ENCODE measurements around the gene FYTTD1.

FYTTD1 gene

GRCh38 chr3:197746801-197747237 lies 2.9 kb upstream of the FYTTD1 start:
- no peak for DNase-seq (ENCODE audit: extremely low read depth, insufficient read length)
- Histone ChIP-seq H3K27me3 (replicated peaks; ENCODE audit: control insufficient read depth, insufficient read depth, low read length) (no peaks in the 10 kb centered on the region), H3K36me3 (ENCODE audit: control insufficient read depth, insufficient read depth, low read length) (no peaks in the 10 kb centered on the region), H3K4me3 (replicated peaks; ENCODE audit: low read depth, low read length) (no peak overlapping the region)
- TF ChIP-seq, protein P1, sequence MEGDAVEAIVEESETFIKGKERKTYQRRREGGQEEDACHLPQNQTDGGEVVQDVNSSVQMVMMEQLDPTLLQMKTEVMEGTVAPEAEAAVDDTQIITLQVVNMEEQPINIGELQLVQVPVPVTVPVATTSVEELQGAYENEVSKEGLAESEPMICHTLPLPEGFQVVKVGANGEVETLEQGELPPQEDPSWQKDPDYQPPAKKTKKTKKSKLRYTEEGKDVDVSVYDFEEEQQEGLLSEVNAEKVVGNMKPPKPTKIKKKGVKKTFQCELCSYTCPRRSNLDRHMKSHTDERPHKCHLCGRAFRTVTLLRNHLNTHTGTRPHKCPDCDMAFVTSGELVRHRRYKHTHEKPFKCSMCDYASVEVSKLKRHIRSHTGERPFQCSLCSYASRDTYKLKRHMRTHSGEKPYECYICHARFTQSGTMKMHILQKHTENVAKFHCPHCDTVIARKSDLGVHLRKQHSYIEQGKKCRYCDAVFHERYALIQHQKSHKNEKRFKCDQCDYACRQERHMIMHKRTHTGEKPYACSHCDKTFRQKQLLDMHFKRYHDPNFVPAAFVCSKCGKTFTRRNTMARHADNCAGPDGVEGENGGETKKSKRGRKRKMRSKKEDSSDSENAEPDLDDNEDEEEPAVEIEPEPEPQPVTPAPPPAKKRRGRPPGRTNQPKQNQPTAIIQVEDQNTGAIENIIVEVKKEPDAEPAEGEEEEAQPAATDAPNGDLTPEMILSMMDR (IDR thresholded peaks at IDR 0.05; ENCODE audit: insufficient read depth, low read length, poor library complexity, severe bottlenecking), result no peak

GRCh38 chr3:197748597-197749314 lies 927 bp upstream of the FYTTD1 start:
- peak overlapping the region; percentile 89 for H3K4me3 ChIP-seq (replicated peaks; ENCODE audit: low read depth, low read length)
- no peak for DNase-seq (ENCODE audit: extremely low read depth, insufficient read length)
- H3K27me3 ChIP-seq (replicated peaks; ENCODE audit: control insufficient read depth, insufficient read depth, low read length), result no peaks in the 10 kb centered on the region
- TF ChIP-seq, protein P1 (IDR thresholded peaks at IDR 0.05; ENCODE audit: insufficient read depth, low read length, poor library complexity, severe bottlenecking), result no peak
- H3K36me3 ChIP-seq (ENCODE audit: control insufficient read depth, insufficient read depth, low read length), result no peaks in the 10 kb centered on the region

DNA sequence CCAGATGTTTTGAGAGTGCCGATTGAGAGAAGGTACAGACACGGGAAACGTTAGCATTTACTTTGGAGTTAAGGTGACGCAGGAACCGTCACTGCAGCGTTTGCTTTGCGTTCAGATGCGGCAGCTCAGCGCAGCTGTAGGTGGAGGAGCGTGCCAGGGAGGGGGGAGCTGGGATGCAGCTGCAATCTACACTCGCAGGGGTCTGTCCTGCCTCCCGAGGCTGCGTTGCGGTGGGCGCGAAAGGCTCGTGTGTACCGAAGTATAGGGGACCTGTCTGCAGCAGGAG lies 425 bp upstream of the FYTTD1 start:
- H3K27me3 ChIP-seq (replicated peaks; ENCODE audit: control insufficient read depth, insufficient read depth, low read length), result no peaks in the 10 kb centered on the region
- TF ChIP-seq, protein P1 (IDR thresholded peaks at IDR 0.05; ENCODE audit: insufficient read depth, low read length, poor library complexity, severe bottlenecking), result no peak
- DNase-seq (ENCODE audit: extremely low read depth, insufficient read length), result no peak
- H3K36me3 ChIP-seq (ENCODE audit: control insufficient read depth, insufficient read depth, low read length), result no peaks in the 10 kb centered on the region
- peak overlapping the region; percentile 89 for H3K4me3 ChIP-seq (replicated peaks; ENCODE audit: low read depth, low read length)

GRCh38 chr3:197750396-197750831 lies 731 bp downstream of the FYTTD1 start:
- no peaks in the 10 kb centered on the region for H3K36me3 ChIP-seq (ENCODE audit: control insufficient read depth, insufficient read depth, low read length)
- peak overlapping the region; percentile 89 for H3K4me3 ChIP-seq (replicated peaks; ENCODE audit: low read depth, low read length)
- no peaks in the 10 kb centered on the region for H3K27me3 ChIP-seq (replicated peaks; ENCODE audit: control insufficient read depth, insufficient read depth, low read length)
- TF ChIP-seq, protein P1 (IDR thresholded peaks at IDR 0.05; ENCODE audit: insufficient read depth, low read length, poor library complexity, severe bottlenecking), result peak; percentile 10
- DNase-seq (ENCODE audit: extremely low read depth, insufficient read length), result peak; percentile 75

DNA sequence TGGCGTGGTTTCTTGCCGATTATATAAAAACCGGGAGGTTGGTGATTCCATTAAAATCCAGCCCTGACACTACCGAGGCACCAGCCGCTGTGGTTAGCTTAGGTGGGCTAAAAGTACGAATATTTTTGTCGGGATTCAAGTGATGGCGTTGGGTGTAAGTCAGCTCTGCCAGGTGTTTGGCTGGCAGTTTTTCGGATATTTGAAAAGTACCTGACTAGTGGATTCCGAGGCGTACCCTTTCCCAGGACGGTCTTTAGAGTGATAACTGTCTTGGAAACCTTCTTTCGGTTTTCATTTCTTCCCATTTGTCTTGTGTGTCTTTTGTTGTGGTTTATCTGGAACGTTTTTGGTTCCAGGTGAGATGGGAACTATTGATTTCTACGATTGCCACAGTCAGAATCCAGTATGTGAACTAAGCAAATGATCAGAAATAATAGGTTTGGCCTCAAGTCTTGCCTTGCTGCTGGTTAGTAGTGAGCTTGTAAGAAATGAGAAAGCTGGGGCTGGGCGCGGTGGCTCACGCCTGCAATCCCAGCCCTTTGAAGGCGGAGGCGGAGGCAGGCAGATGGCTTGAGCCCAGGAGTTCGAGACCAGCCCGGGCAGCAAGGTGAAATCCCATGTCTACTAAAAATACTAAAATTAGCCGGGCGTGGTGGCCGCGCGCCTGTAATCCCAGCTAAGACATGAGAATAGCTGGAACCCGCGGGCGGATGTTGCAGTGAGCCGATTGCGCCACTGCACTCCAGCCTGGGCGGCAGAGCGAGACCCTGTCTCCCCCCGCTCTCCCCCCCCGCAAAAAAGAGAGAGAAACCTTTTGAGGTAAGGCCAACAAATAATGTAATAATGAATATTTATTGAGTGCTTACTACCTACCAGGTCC lies 1.4 kb downstream of the FYTTD1 start:
- Histone ChIP-seq H3K27me3 (replicated peaks; ENCODE audit: control insufficient read depth, insufficient read depth, low read length) (no peaks in the 10 kb centered on the region), H3K36me3 (ENCODE audit: control insufficient read depth, insufficient read depth, low read length) (no peaks in the 10 kb centered on the region; the same call in 1 of the 2 replicates), H3K4me3 (replicated peaks; ENCODE audit: low read depth, low read length) (peak overlapping the region; percentile 89)
- DNase-seq (ENCODE audit: extremely low read depth, insufficient read length), result peak; percentile 46
- TF ChIP-seq, protein P1 (IDR thresholded peaks at IDR 0.05; ENCODE audit: insufficient read depth, low read length, poor library complexity, severe bottlenecking), result no peak
